ENCODE results near the gene ACTN1.
A peak's percentile ranks its signal among the peaks of the same experiment; 100 is the strongest.

Gene ACTN1

DNA sequence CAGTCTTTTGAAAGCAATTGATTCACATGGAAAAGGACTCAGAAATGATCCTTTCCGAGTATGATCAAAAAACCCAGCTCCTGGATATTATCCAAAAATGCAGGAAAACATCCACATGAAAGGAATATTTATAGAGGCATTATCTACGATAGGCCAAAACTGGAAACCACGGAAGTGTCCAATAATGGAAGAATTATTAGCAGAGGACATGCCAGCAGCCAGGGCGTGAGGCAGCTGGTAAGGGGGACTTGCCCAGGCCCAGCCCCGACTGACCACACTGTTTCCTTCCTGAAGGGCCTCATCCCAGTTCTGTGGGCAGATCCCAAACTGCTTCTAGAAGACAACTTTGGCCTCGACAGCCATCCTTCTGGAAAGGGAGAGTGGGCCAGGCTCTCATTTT is 20.5 kb downstream of the ACTN1 start:
- Histone ChIP-seq H3K4me3 (ENCODE audit: low read depth, low read length) (no peak overlapping the region), H3K9ac (ENCODE audit: low read length) (no peak overlapping the region), H3K27me3 (ENCODE audit: insufficient read depth, low read length) (no peaks in the 10 kb centered on the region), H4K91ac (ENCODE audit: low read depth, low read length) (no peak overlapping the region), H2BK12ac (ENCODE audit: low read length) (no peak overlapping the region), H3K27ac (ENCODE audit: low read depth, low read length) (no peak overlapping the region), H3K23ac (ENCODE audit: low read length) (no peak overlapping the region), H3K14ac (ENCODE audit: low read length) (no peak overlapping the region), H4K12ac (ENCODE audit: low read depth, low read length) (no peak overlapping the region), H3K4ac (ENCODE audit: low read depth, low read length) (peak overlapping the region; percentile 96), H3K4me2 (ENCODE audit: low read length) (no peak overlapping the region), H2AK5ac (ENCODE audit: low read length) (no peak overlapping the region), H2BK120ac (ENCODE audit: insufficient read depth, low read length, poor library complexity) (no peak overlapping the region), H3K36me3 (ENCODE audit: control insufficient read depth in 1 of 2, insufficient read depth in 2 of 2, low read length in 2 of 2) (peaks cover 35 to 50% of the 10 kb centered on the region in 2 experiments), H2BK5ac (ENCODE audit: low read depth, low read length, poor library complexity) (no peak overlapping the region), H3K4me1 (ENCODE audit: control insufficient read depth in 1 of 2, insufficient read depth in 2 of 2, low read length in 2 of 2) (peaks cover 24 to 36% of the 10 kb centered on the region in 2 experiments), H4K8ac (ENCODE audit: low read depth, low read length) (no peak overlapping the region), H3K79me1 (ENCODE audit: low read length) (peaks cover 3% of the 10 kb centered on the region), H2AFZ (ENCODE audit: insufficient read depth, low read length, poor library complexity) (no peak overlapping the region), H3K18ac (ENCODE audit: low read length) (no peak overlapping the region), H3K79me2 (ENCODE audit: control insufficient read depth, insufficient read depth, low read length, poor library complexity) (peaks cover 64% of the 10 kb centered on the region), H3K9me3 (ENCODE audit: insufficient read depth, low read depth, low read length) (no peaks in the 10 kb centered on the region)
- no peak for DNase-seq
- WGBS (ENCODE audit: extremely low coverage, insufficient coverage, insufficient read length) = no CpG with 5 or more reads among the region's 6 CpGs

DNA sequence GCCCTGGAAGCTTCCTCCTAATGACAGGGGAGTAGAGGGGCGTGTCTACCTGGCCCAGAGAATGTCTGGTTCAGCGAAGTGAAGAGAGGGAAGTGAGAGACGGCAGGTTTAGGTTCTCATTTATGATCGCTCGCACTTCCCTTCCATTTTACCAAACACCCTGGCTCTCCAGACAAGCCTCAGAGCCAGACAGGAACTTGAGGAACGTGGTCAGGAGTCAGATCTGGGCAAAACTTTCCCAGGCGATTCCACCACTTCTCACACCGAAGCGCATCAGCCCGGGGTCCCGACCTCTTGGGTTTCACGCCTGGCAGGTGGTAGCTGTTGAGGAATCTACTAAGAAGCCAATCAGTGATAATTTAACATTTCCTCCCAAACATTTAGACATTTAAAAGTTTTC is 21.3 kb downstream of the ACTN1 start:
- no peak overlapping the region for H3K9ac ChIP-seq (ENCODE audit: low read length)
- H4K12ac ChIP-seq (ENCODE audit: low read depth, low read length) = no peak overlapping the region
- no peak overlapping the region for H2BK5ac ChIP-seq (ENCODE audit: low read depth, low read length, poor library complexity)
- no peak overlapping the region for H2AK5ac ChIP-seq (ENCODE audit: low read length)
- no peak overlapping the region for H2AFZ ChIP-seq (ENCODE audit: insufficient read depth, low read length, poor library complexity)
- no peak overlapping the region for H3K23ac ChIP-seq (ENCODE audit: low read length)
- no peak overlapping the region for H4K8ac ChIP-seq (ENCODE audit: low read depth, low read length)
- H2BK120ac ChIP-seq (ENCODE audit: insufficient read depth, low read length, poor library complexity) = no peak overlapping the region
- no peak overlapping the region for H3K4me2 ChIP-seq (ENCODE audit: low read length)
- H3K9me3 ChIP-seq (ENCODE audit: insufficient read depth, low read depth, low read length) = no peaks in the 10 kb centered on the region
- H2BK12ac ChIP-seq (ENCODE audit: low read length) = no peak overlapping the region
- peaks cover 30 to 38% of the 10 kb centered on the region in 2 experiments for H3K4me1 ChIP-seq (ENCODE audit: control insufficient read depth in 1 of 2, insufficient read depth in 2 of 2, low read length in 2 of 2)
- no peak overlapping the region for H3K18ac ChIP-seq (ENCODE audit: low read length)
- peaks cover 4% of the 10 kb centered on the region for H3K79me1 ChIP-seq (ENCODE audit: low read length)
- H3K27ac ChIP-seq (ENCODE audit: low read depth, low read length) = no peak overlapping the region
- H3K4me3 ChIP-seq (ENCODE audit: low read depth, low read length) = no peak overlapping the region
- H3K4ac ChIP-seq (ENCODE audit: low read depth, low read length) = peak overlapping the region; percentile 97
- peaks cover 61% of the 10 kb centered on the region for H3K79me2 ChIP-seq (ENCODE audit: control insufficient read depth, insufficient read depth, low read length, poor library complexity)
- no peak overlapping the region for H4K91ac ChIP-seq (ENCODE audit: low read depth, low read length)
- no peaks in the 10 kb centered on the region for H3K27me3 ChIP-seq (ENCODE audit: insufficient read depth, low read length)
- H3K14ac ChIP-seq (ENCODE audit: low read length) = no peak overlapping the region
- WGBS (ENCODE audit: extremely low coverage, insufficient coverage, insufficient read length) = no CpG with 5 or more reads among the region's 12 CpGs
- H3K36me3 ChIP-seq (ENCODE audit: control insufficient read depth in 1 of 2, insufficient read depth in 2 of 2, low read length in 2 of 2) = peaks cover 34 to 46% of the 10 kb centered on the region in 2 experiments
- DNase-seq = no peak

DNA sequence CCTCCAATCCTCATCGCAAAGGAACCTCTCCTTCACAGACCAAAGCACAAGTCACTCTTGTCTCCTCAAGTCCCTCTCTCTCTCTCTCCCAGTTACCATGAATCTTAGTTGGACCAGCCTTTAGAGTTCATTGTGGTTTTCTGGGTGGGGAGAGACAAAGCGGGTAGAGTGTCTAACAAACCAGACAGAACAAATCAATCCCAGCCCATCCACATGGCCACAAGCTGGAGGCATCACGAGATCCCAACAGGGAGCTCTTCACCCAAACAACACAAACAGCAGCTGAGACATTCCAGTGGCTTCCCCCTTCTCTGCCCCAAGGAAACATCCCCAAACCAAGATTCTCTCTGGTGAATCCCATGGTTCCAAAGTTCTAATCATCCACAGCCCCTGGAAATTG is 22.4 kb downstream of the ACTN1 start:
- DNase-seq = no peak
- H3K9me3 ChIP-seq (ENCODE audit: insufficient read depth, low read depth, low read length) = no peaks in the 10 kb centered on the region
- H2AK5ac ChIP-seq (ENCODE audit: low read length) = no peak overlapping the region
- no peak overlapping the region for H4K12ac ChIP-seq (ENCODE audit: low read depth, low read length)
- no peak overlapping the region for H3K23ac ChIP-seq (ENCODE audit: low read length)
- no peak overlapping the region for H3K27ac ChIP-seq (ENCODE audit: low read depth, low read length)
- no peak overlapping the region for H4K91ac ChIP-seq (ENCODE audit: low read depth, low read length)
- no peak overlapping the region for H3K18ac ChIP-seq (ENCODE audit: low read length)
- no peak overlapping the region for H2BK5ac ChIP-seq (ENCODE audit: low read depth, low read length, poor library complexity)
- no peaks in the 10 kb centered on the region for H3K27me3 ChIP-seq (ENCODE audit: insufficient read depth, low read length)
- H3K36me3 ChIP-seq (ENCODE audit: control insufficient read depth in 1 of 2, insufficient read depth in 2 of 2, low read length in 2 of 2) = peaks cover 34 to 47% of the 10 kb centered on the region in 2 experiments
- peaks cover 10% of the 10 kb centered on the region for H3K79me1 ChIP-seq (ENCODE audit: low read length)
- H3K4me3 ChIP-seq (ENCODE audit: low read depth, low read length) = no peak overlapping the region
- peaks cover 65% of the 10 kb centered on the region for H3K79me2 ChIP-seq (ENCODE audit: control insufficient read depth, insufficient read depth, low read length, poor library complexity)
- peak overlapping the region; percentile 17 for H2AFZ ChIP-seq (ENCODE audit: insufficient read depth, low read length, poor library complexity)
- no peak overlapping the region for H3K4me2 ChIP-seq (ENCODE audit: low read length)
- no peak overlapping the region for H3K9ac ChIP-seq (ENCODE audit: low read length)
- peaks cover 40 to 44% of the 10 kb centered on the region in 2 experiments for H3K4me1 ChIP-seq (ENCODE audit: control insufficient read depth in 1 of 2, insufficient read depth in 2 of 2, low read length in 2 of 2)
- no peak overlapping the region for H2BK12ac ChIP-seq (ENCODE audit: low read length)
- H3K14ac ChIP-seq (ENCODE audit: low read length) = no peak overlapping the region
- H3K4ac ChIP-seq (ENCODE audit: low read depth, low read length) = peak overlapping the region; percentile 97
- no peak overlapping the region for H4K8ac ChIP-seq (ENCODE audit: low read depth, low read length)
- no peak overlapping the region for H2BK120ac ChIP-seq (ENCODE audit: insufficient read depth, low read length, poor library complexity)
- WGBS (ENCODE audit: extremely low coverage, insufficient coverage, insufficient read length) = no CpG with 5 or more reads among the region's 3 CpGs

DNA sequence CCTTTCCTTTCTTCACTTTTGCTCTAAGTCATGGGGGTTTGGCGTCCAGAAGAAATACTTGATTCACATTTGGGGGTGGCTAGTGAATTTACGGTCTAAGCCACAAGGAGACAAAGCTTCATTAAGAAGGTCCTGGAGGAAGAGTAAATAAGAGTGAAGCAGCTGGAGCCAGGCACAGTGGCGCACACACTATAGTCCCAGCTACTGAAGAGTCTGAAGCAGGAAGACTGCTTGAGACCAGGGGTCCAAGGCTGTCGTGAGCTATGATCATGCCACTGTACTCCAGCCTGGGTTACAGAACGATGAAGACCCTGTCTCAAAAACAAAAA is 23.3 kb downstream of the ACTN1 start:
- no CpG with 5 or more reads among the region's 5 CpGs for WGBS (ENCODE audit: extremely low coverage, insufficient coverage, insufficient read length)

More for the DNA sequence above, 23.3 kb downstream of the ACTN1 start:
- H3K4me1 ChIP-seq (ENCODE audit: control insufficient read depth in 1 of 2, insufficient read depth in 2 of 2, low read length in 2 of 2) = peaks cover 49 to 52% of the 10 kb centered on the region in 2 experiments
- H3K9ac ChIP-seq (ENCODE audit: low read length) = no peak overlapping the region
- no peak overlapping the region for H2BK12ac ChIP-seq (ENCODE audit: low read length)
- no peak overlapping the region for H4K8ac ChIP-seq (ENCODE audit: low read depth, low read length)
- no peak overlapping the region for H4K91ac ChIP-seq (ENCODE audit: low read depth, low read length)
- H3K14ac ChIP-seq (ENCODE audit: low read length) = no peak overlapping the region
- H3K79me2 ChIP-seq (ENCODE audit: control insufficient read depth, insufficient read depth, low read length, poor library complexity) = peaks cover 68% of the 10 kb centered on the region
- H2BK5ac ChIP-seq (ENCODE audit: low read depth, low read length, poor library complexity) = no peak overlapping the region
- no peak overlapping the region for H3K27ac ChIP-seq (ENCODE audit: low read depth, low read length)
- H3K27me3 ChIP-seq (ENCODE audit: insufficient read depth, low read length) = no peaks in the 10 kb centered on the region
- H3K79me1 ChIP-seq (ENCODE audit: low read length) = peaks cover 19% of the 10 kb centered on the region
- H3K36me3 ChIP-seq (ENCODE audit: control insufficient read depth in 1 of 2, insufficient read depth in 2 of 2, low read length in 2 of 2) = peaks cover 36 to 53% of the 10 kb centered on the region in 2 experiments
- no peak overlapping the region for H2AFZ ChIP-seq (ENCODE audit: insufficient read depth, low read length, poor library complexity)
- H3K4ac ChIP-seq (ENCODE audit: low read depth, low read length) = peak overlapping the region; percentile 94
- H3K4me3 ChIP-seq (ENCODE audit: low read depth, low read length) = no peak overlapping the region
- no peak overlapping the region for H3K4me2 ChIP-seq (ENCODE audit: low read length)
- no peak overlapping the region for H4K12ac ChIP-seq (ENCODE audit: low read depth, low read length)
- H3K9me3 ChIP-seq (ENCODE audit: insufficient read depth, low read depth, low read length) = no peaks in the 10 kb centered on the region
- H3K23ac ChIP-seq (ENCODE audit: low read length) = no peak overlapping the region
- no peak overlapping the region for H3K18ac ChIP-seq (ENCODE audit: low read length)
- no peak for DNase-seq
- no peak overlapping the region for H2BK120ac ChIP-seq (ENCODE audit: insufficient read depth, low read length, poor library complexity)
- no peak overlapping the region for H2AK5ac ChIP-seq (ENCODE audit: low read length)
